Measurements from ENCODE around the gene PRKG1. TPM values are rescaled to one million over a fixed set of nuclear protein-coding genes. Genes with fewer than 3 reads are reported as not detected.

Gene PRKG1
- total RNA-seq, 1 experiment from 2014 or later = 16.5 TPM

GRCh38 chr10:51867956-51868355 lies 793.7 kb downstream of the PRKG1 start (continued):
- TF ChIP-seq RELA (CRISPR knock-in tag; IDR thresholded peaks at IDR 0.05; ENCODE audit: borderline replicate concordance) = no peak
- no peak for TF ChIP-seq STAT6 (CRISPR knock-in tag; conservative IDR thresholded peaks at IDR 0.05; ENCODE audit: low read depth)
- no peak for TF ChIP-seq OVOL2 (CRISPR knock-in tag; IDR thresholded peaks at IDR 0.05; ENCODE audit: borderline replicate concordance)

GRCh38 chr10:51874131-51874530 lies 799.8 kb downstream of the PRKG1 start:
- Mint-ChIP-seq H3K4me1 (peaks cover 35% of the 10 kb centered on the region), H3K9me3 (no peaks in the 10 kb centered on the region), H3K27ac (no peak overlapping the region), H3K36me3 (no peaks in the 10 kb centered on the region), H3K27me3 (ENCODE audit: low read depth) (no peaks in the 10 kb centered on the region; the same call in 1 of the 2 replicates), H3K4me3 (no peak overlapping the region)
- POLR2A ChIA-PET = no interaction called here
- TF ChIP-seq CDX4 (CRISPR knock-in tag; IDR thresholded peaks at IDR 0.05; ENCODE audit: borderline replicate concordance) (no peak), CREM (CRISPR knock-in tag; IDR thresholded peaks at IDR 0.05) (no peak), TCF7 (CRISPR knock-in tag; IDR thresholded peaks at IDR 0.05; ENCODE audit: low read depth) (no peak), HMGA2 (CRISPR knock-in tag; IDR thresholded peaks at IDR 0.05) (no peak), NR3C1 (CRISPR knock-in tag; conservative IDR thresholded peaks at IDR 0.05; ENCODE audit: low read depth) (no peak), AR (CRISPR knock-in tag; IDR thresholded peaks at IDR 0.05) (no peak), CTCF (IDR thresholded peaks at IDR 0.05) (no peak), ATF2 (CRISPR knock-in tag; IDR thresholded peaks at IDR 0.05; ENCODE audit: borderline replicate concordance, low read depth) (no peak), ZNF121 (CRISPR knock-in tag; IDR thresholded peaks at IDR 0.05) (no peak), CREB1 (CRISPR knock-in tag; IDR thresholded peaks at IDR 0.05) (no peak), NR1H2 (CRISPR knock-in tag; IDR thresholded peaks at IDR 0.05) (no peak), ZNF425 (CRISPR knock-in tag; conservative IDR thresholded peaks at IDR 0.05) (no peak), JAZF1 (CRISPR knock-in tag; IDR thresholded peaks at IDR 0.05) (no peak), ERG (CRISPR knock-in tag; IDR thresholded peaks at IDR 0.05) (no peak), SMAD3 (CRISPR knock-in tag; IDR thresholded peaks at IDR 0.05; ENCODE audit: borderline replicate concordance) (no peak), HMGXB4 (CRISPR knock-in tag; IDR thresholded peaks at IDR 0.05) (no peak)
- DNase-seq (ENCODE audit: low spot score) (no peak), ATAC-seq (no peak)
- CTCF ChIA-PET = interaction anchor here (1.2 kb wide), 1 partner anchor 88 kb away, joined by 3 read pairs; no protein-coding TSS in a partner anchor

Measured in WTC11 (cell line).